Measurements from ENCODE around the gene MALRD1. TPM values are rescaled to one million over a fixed set of nuclear protein-coding genes. Genes with fewer than 3 reads are reported as not detected.

Gene MALRD1
- total RNA-seq, 4 donors from 2014 or later, result 0.94 to 4.5 (median 2.3) TPM; not detected in 1

- DNase-seq, result no peak
Observed at GRCh38 chr10:19367176-19367575, 318.6 kb downstream of the MALRD1 start.

GRCh38 chr10:19373988-19374387, 325.4 kb downstream of the MALRD1 start:
- H3K9me3 ChIP-seq, result no peaks in the 10 kb centered on the region
- H3K27ac ChIP-seq, result no peak overlapping the region
- no peaks in the 10 kb centered on the region for H3K4me1 ChIP-seq
- H3K36me3 ChIP-seq, result no peaks in the 10 kb centered on the region
- DNase-seq, result no peak
- no peak for TF ChIP-seq POLR2A (IDR thresholded peaks at IDR 0.05)
- no peak for TF ChIP-seq CTCF (IDR thresholded peaks at IDR 0.05)
- no peak overlapping the region for H3K4me3 ChIP-seq (replicated peaks in 1 of 3)
- no peaks in the 10 kb centered on the region for H3K27me3 ChIP-seq
- 60 to 62% methylated on average over 3 of the region's 3 CpGs for WGBS, 2 donors
- intact Hi-C loops (cut with DNase I), result no loop called here

More at GRCh38 chr10:19367176-19367575, 318.6 kb downstream of the MALRD1 start:
- 84 to 87% methylated on average over 2 of the region's 2 CpGs for WGBS, 2 donors
- H3K36me3 ChIP-seq, result no peaks in the 10 kb centered on the region
- no peaks in the 10 kb centered on the region for H3K4me1 ChIP-seq
- no peak overlapping the region for H3K4me3 ChIP-seq (replicated peaks in 1 of 3)
- TF ChIP-seq POLR2A (IDR thresholded peaks at IDR 0.05) (no peak), CTCF (IDR thresholded peaks at IDR 0.05) (no peak)
- H3K9me3 ChIP-seq, result no peaks in the 10 kb centered on the region
- H3K27ac ChIP-seq, result no peak overlapping the region
- H3K27me3 ChIP-seq, result no peaks in the 10 kb centered on the region
- intact Hi-C loops (cut with DNase I), result no loop called here

- no peaks in the 10 kb centered on the region for H3K36me3 ChIP-seq
- DNase-seq, result no peak
- intact Hi-C loops (cut with DNase I), result no loop called here
- H3K9me3 ChIP-seq, result no peaks in the 10 kb centered on the region
- TF ChIP-seq CTCF (IDR thresholded peaks at IDR 0.05) (no peak), POLR2A (IDR thresholded peaks at IDR 0.05) (no peak)
- H3K27me3 ChIP-seq, result no peaks in the 10 kb centered on the region
- no peaks in the 10 kb centered on the region for H3K4me1 ChIP-seq
- WGBS, 2 donors, result 77 to 83% methylated on average over 3 of the region's 3 CpGs
- no peak overlapping the region for H3K4me3 ChIP-seq (replicated peaks in 1 of 3)
- no peak overlapping the region for H3K27ac ChIP-seq
Observed at GRCh38 chr10:19385846-19386450, 337.3 kb downstream of the MALRD1 start.

GRCh38 chr10:19408924-19409323, 360.3 kb downstream of the MALRD1 start:
- Histone ChIP-seq H3K36me3 (no peaks in the 10 kb centered on the region), H3K4me3 (replicated peaks in 1 of 3) (no peak overlapping the region), H3K27ac (no peak overlapping the region), H3K4me1 (no peaks in the 10 kb centered on the region), H3K27me3 (no peaks in the 10 kb centered on the region), H3K9me3 (no peaks in the 10 kb centered on the region)
- WGBS, 2 donors, result 92 to 93% methylated on average over 1 of the region's 1 CpG
- TF ChIP-seq POLR2A (IDR thresholded peaks at IDR 0.05), result no peak
- no peak for TF ChIP-seq CTCF (IDR thresholded peaks at IDR 0.05)
- no peak for DNase-seq
- intact Hi-C loops (cut with DNase I), result no loop called here

- WGBS, 2 donors, result 60 to 72% methylated on average over 2 of the region's 2 CpGs
- no peaks in the 10 kb centered on the region for H3K4me1 ChIP-seq
- H3K36me3 ChIP-seq, result no peaks in the 10 kb centered on the region
- H3K9me3 ChIP-seq, result no peaks in the 10 kb centered on the region
- H3K4me3 ChIP-seq (replicated peaks in 1 of 3), result no peak overlapping the region
- TF ChIP-seq CTCF (IDR thresholded peaks at IDR 0.05) (no peak), POLR2A (IDR thresholded peaks at IDR 0.05) (no peak)
- H3K27me3 ChIP-seq, result no peaks in the 10 kb centered on the region
- no peak for DNase-seq
- intact Hi-C loops (cut with DNase I), result no loop called here
- H3K27ac ChIP-seq, result no peak overlapping the region
Observed at GRCh38 chr10:19411119-19411518, 362.5 kb downstream of the MALRD1 start.

All from thyroid gland (tissue), 4 donors.